Mesenchymal stem cell (in vitro differentiated cells and primary cell): ENCODE data around the gene DENND4A.

Experiments used
- DNase-seq: peaks from one replicate; pipeline ENCODE4 v3.0.0-alpha.2; 2013
- H2AFZ ChIP-seq: one replicate; pipeline ENCODE4 v1.6.1; 2013; ENCODE audit warnings: low read depth, mild to moderate bottlenecking, control low read depth, inconsistent platforms, low read length, moderate library complexity
- H2AK5ac ChIP-seq: 2 replicates; pipeline ENCODE4 v1.6.1; 2013; ENCODE audit warnings: low read length, moderate library complexity, mild to moderate bottlenecking, inconsistent platforms; ENCODE audit not compliant: severe bottlenecking
- H2BK120ac ChIP-seq: one replicate; pipeline ENCODE4 v1.6.1; 2013; ENCODE audit warnings: low read depth, mild to moderate bottlenecking, inconsistent platforms, low read length, moderate library complexity
- H2BK12ac ChIP-seq, 2 experiments: one replicate each; pipeline ENCODE4 v1.6.1; 2013; ENCODE audit warnings: inconsistent platforms in 2 of 2, low read length in 2 of 2, mild to moderate bottlenecking in 2 of 2, moderate library complexity in 2 of 2, control low read depth in 1 of 2
- H2BK15ac ChIP-seq: one replicate; pipeline ENCODE4 v1.6.1; 2013; ENCODE audit warnings: mild to moderate bottlenecking, low read depth, inconsistent platforms; ENCODE audit not compliant: poor library complexity, severe bottlenecking
- H2BK5ac ChIP-seq: 2 replicates; pipeline ENCODE4 v1.6.1; 2013; ENCODE audit warnings: low read depth, mild to moderate bottlenecking, low read length, control low read depth, inconsistent platforms; ENCODE audit not compliant: poor library complexity, severe bottlenecking
- H3K14ac ChIP-seq, 2 experiments: one replicate each; pipeline ENCODE4 v1.6.1; 2013; ENCODE audit warnings: inconsistent platforms in 2 of 2, low read length in 2 of 2, control low read depth in 1 of 2, mild to moderate bottlenecking in 1 of 2, moderate library complexity in 1 of 2
- H3K18ac ChIP-seq, 2 experiments: one replicate each; pipeline ENCODE4 v1.6.1; 2013; ENCODE audit warnings: inconsistent platforms in 2 of 2, low read length in 2 of 2, control low read depth in 1 of 2, low read depth in 1 of 2, mild to moderate bottlenecking in 1 of 2
- H3K23ac ChIP-seq, 2 experiments: one replicate each; pipeline ENCODE4 v1.6.1; 2013; ENCODE audit warnings: inconsistent platforms in 2 of 2, low read length in 2 of 2, mild to moderate bottlenecking in 2 of 2, moderate library complexity in 2 of 2, control low read depth in 1 of 2
- H3K27ac ChIP-seq: 2 replicates; pipeline ENCODE4 v1.5.1; 2013; ENCODE audit warnings: mild to moderate bottlenecking, moderate library complexity, low read length, control low read depth, inconsistent platforms; ENCODE audit not compliant: poor library complexity, severe bottlenecking
- H3K27me3 ChIP-seq, 2 experiments: 2 replicates each; pipeline versions ENCODE4 v1.6.1 to v1.7.0; 2013; ENCODE audit warnings: low read length in 2 of 2, mild to moderate bottlenecking in 2 of 2, moderate library complexity in 2 of 2, control low read depth in 1 of 2, inconsistent platforms in 1 of 2; ENCODE audit not compliant: control insufficient read depth in 1 of 2, insufficient read depth in 1 of 2
- H3K36me3 ChIP-seq, 2 experiments: 2 replicates each; pipeline versions ENCODE4 v1.6.1 to v1.7.0; 2013; ENCODE audit warnings: low read length in 2 of 2, control low read depth in 1 of 2, inconsistent platforms in 1 of 2, low read depth in 1 of 2, mild to moderate bottlenecking in 1 of 2; ENCODE audit not compliant: insufficient read depth in 2 of 2, control insufficient read depth in 1 of 2
- H3K4ac ChIP-seq, 2 experiments: one replicate each; pipeline ENCODE4 v1.6.1; 2013; ENCODE audit warnings: inconsistent platforms in 2 of 2, low read length in 2 of 2, mild to moderate bottlenecking in 2 of 2, moderate library complexity in 2 of 2, control low read depth in 1 of 2, low read depth in 1 of 2
- H3K4me1 ChIP-seq: 2 replicates; pipeline ENCODE4 v1.6.1; 2013; ENCODE audit warnings: low read depth, low read length, control low read depth; ENCODE audit not compliant: control insufficient read depth, insufficient read depth
- H3K4me2 ChIP-seq: 2 replicates; pipeline ENCODE4 v1.6.1; 2013; ENCODE audit warnings: low read length, mild to moderate bottlenecking, inconsistent platforms; ENCODE audit not compliant: poor library complexity, severe bottlenecking
- H3K4me3 ChIP-seq, 2 experiments: 2 replicates each; pipeline versions ENCODE4 v1.5.1 to v1.7.0; 2013; ENCODE audit warnings: low read length in 2 of 2, mild to moderate bottlenecking in 2 of 2, control low read depth in 1 of 2, low read depth in 1 of 2; ENCODE audit not compliant: insufficient read depth in 1 of 2
- H3K79me1 ChIP-seq: replicated peaks from 2 replicates; pipeline ENCODE4 v1.6.1; 2013; ENCODE audit warnings: mild to moderate bottlenecking, control low read depth, low read length, inconsistent platforms; ENCODE audit not compliant: poor library complexity, severe bottlenecking
- H3K9ac ChIP-seq: 2 replicates; pipeline ENCODE4 v1.7.0; 2013; ENCODE audit warnings: mild to moderate bottlenecking, low read length, moderate library complexity
- H3K9me3 ChIP-seq: 2 replicates; pipeline ENCODE4 v1.7.0; 2013; ENCODE audit warnings: mild to moderate bottlenecking, low read length; ENCODE audit not compliant: control insufficient read depth
- H4K8ac ChIP-seq: one replicate; pipeline ENCODE4 v1.6.1; 2013; ENCODE audit warnings: inconsistent platforms, mild to moderate bottlenecking, low read length, moderate library complexity
- H4K91ac ChIP-seq: one replicate; pipeline ENCODE4 v1.6.1; 2013; ENCODE audit warnings: mild to moderate bottlenecking, low read length, inconsistent platforms
- WGBS: methylation state at CpG from one replicate; pipeline ENCODE4 v1.1.7; 2013; ENCODE audit warnings: mixed read lengths; 5-methylcytosine and 5-hydroxymethylcytosine counted together

DENND4A gene

DNA sequence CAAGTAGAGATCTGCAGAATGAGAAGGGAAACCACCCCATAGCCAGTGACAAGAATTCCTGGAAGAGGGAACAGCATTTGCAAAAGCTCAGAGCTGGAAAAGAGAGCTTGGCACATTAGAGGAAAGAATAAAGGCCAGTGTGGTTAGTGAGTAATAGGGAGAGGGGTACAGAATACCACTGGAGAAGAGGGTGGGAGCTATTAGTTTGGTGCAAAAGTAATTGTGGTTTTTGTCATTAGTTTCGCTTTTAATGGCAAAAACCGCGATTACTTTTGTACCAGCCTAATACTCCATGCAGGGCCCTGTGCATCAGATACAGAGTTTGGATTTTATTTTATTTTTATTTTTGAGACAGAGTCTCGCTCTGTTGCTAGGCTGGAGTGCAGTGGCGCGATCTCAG, 160.6 kb downstream of the DENND4A start:
- Histone ChIP-seq H4K8ac (no peak overlapping the region), H2BK5ac (no peak overlapping the region), H3K79me1 (no peaks in the 10 kb centered on the region), H3K4ac (no peak overlapping the region), H3K27ac (no peak overlapping the region), H4K91ac (no peak overlapping the region), H2AK5ac (no peak overlapping the region), H3K23ac (no peak overlapping the region), H3K14ac (no peak overlapping the region), H3K27me3 (no peaks in the 10 kb centered on the region), H2BK15ac (no peak overlapping the region), H3K9ac (no peak overlapping the region), H3K36me3 (no peaks in the 10 kb centered on the region), H2AFZ (no peak overlapping the region), H3K18ac (no peak overlapping the region), H2BK12ac (no peak overlapping the region), H3K9me3 (no peaks in the 10 kb centered on the region), H2BK120ac (no peak overlapping the region), H3K4me3 (no peak overlapping the region), H3K4me2 (no peak overlapping the region), H3K4me1 (no peaks in the 10 kb centered on the region)
- WGBS: 95% methylated on average over 6 of the region's 6 CpGs
- DNase-seq: no peak

DNA sequence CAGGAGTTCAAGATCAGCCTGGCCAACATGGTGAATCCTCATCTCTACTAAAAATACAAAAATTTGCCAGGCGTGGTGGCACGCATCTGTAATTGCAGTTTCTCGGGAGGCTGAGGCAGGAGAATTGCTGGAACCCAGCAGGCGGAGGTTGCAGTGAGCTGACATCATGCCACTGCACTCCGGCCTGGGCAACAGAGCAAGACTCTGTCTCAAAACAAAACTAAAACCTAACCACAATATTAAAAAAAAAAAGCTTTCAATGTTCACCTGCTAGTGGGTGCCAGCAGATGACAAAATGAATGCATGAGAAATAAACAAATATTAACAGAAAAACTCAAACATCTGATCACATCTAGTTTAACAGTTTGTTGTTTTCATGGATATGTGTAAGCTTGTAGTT, 161.3 kb downstream of the DENND4A start:
- no peak for DNase-seq
- H3K18ac ChIP-seq: no peak overlapping the region
- no peak overlapping the region for H3K27ac ChIP-seq
- H2BK5ac ChIP-seq: no peak overlapping the region
- no peaks in the 10 kb centered on the region for H3K9me3 ChIP-seq
- H3K4me1 ChIP-seq: no peaks in the 10 kb centered on the region
- H3K79me1 ChIP-seq: no peaks in the 10 kb centered on the region
- no peak overlapping the region for H3K14ac ChIP-seq
- H2AK5ac ChIP-seq: no peak overlapping the region
- 96% methylated on average over 4 of the region's 5 CpGs for WGBS
- no peak overlapping the region for H2BK15ac ChIP-seq
- no peak overlapping the region for H3K4ac ChIP-seq
- no peak overlapping the region for H3K4me3 ChIP-seq
- H2AFZ ChIP-seq: no peak overlapping the region
- peaks cover 1 to 7% of the 10 kb centered on the region in 2 experiments for H3K36me3 ChIP-seq
- H4K8ac ChIP-seq: no peak overlapping the region
- H3K23ac ChIP-seq: no peak overlapping the region
- no peak overlapping the region for H2BK120ac ChIP-seq
- H2BK12ac ChIP-seq: no peak overlapping the region
- no peak overlapping the region for H3K9ac ChIP-seq
- H4K91ac ChIP-seq: no peak overlapping the region
- H3K4me2 ChIP-seq: no peak overlapping the region
- H3K27me3 ChIP-seq: no peaks in the 10 kb centered on the region

DNA sequence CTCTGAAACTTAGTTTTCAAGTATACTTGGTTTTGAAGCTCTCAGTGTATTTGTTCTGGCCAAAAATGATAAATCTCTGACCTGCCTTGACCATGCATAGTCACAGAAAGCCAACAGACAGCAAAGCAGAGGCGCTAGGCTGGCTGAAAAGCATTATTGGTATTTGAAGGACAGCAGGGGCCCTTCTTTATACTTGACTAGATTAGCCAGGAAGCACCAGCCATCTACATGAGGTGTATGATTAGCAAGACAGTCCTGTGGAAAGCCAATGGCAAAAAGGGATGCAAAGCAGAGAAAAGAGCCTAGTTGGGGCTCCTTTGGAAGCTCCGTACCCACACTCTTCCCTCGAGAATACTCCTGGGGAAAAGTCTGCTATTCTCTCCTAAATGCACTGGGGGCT, 162.5 kb downstream of the DENND4A start:
- Histone ChIP-seq H3K9ac (no peak overlapping the region), H2BK120ac (no peak overlapping the region), H3K79me1 (no peaks in the 10 kb centered on the region), H3K4me2 (no peak overlapping the region), H4K8ac (no peak overlapping the region), H4K91ac (no peak overlapping the region), H3K27me3 (no peaks in the 10 kb centered on the region), H3K9me3 (no peaks in the 10 kb centered on the region), H3K4me3 (no peak overlapping the region), H3K4me1 (no peaks in the 10 kb centered on the region), H3K27ac (no peak overlapping the region), H2BK5ac (no peak overlapping the region), H2BK15ac (no peak overlapping the region), H3K23ac (no peak overlapping the region), H3K4ac (no peak overlapping the region), H3K36me3 (peaks cover 12 to 19% of the 10 kb centered on the region in 2 experiments), H2AK5ac (no peak overlapping the region), H2BK12ac (no peak overlapping the region), H3K18ac (no peak overlapping the region), H3K14ac (no peak overlapping the region), H2AFZ (no peak overlapping the region)
- WGBS: 100% methylated on average over 3 of the region's 3 CpGs
- no peak for DNase-seq

DNA sequence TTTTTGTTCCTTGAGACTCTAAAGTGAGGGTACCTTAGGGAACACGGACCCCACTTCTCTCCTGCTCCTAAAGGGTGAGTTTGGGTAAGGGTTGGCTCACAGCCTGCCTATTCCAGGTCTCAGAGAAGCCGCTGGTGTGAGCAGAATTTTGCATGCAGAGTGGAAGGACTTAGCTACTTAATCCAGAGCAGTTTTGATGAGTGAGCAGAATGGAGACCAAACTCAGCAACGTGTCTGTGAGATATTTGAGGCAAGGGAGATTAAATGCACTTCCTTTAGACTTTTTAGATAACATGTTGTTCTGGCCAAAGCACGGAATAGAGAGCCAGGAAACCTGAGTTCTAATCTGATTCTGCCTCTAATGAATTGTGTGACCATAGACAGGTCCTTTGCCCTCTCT, 165.2 kb downstream of the DENND4A start:
- Histone ChIP-seq H3K4ac (no peak overlapping the region), H2BK12ac (no peak overlapping the region), H3K4me2 (no peak overlapping the region), H3K4me3 (no peak overlapping the region), H2BK15ac (no peak overlapping the region), H2AK5ac (no peak overlapping the region), H4K8ac (no peak overlapping the region), H2BK5ac (no peak overlapping the region), H3K79me1 (no peaks in the 10 kb centered on the region), H3K27me3 (no peaks in the 10 kb centered on the region), H3K36me3 (peaks cover 16 to 32% of the 10 kb centered on the region in 2 experiments), H3K4me1 (no peaks in the 10 kb centered on the region), H2AFZ (no peak overlapping the region), H3K23ac (no peak overlapping the region), H2BK120ac (no peak overlapping the region), H3K27ac (no peak overlapping the region), H3K9ac (no peak overlapping the region), H3K14ac (no peak overlapping the region), H4K91ac (no peak overlapping the region), H3K18ac (no peak overlapping the region), H3K9me3 (no peaks in the 10 kb centered on the region)
- no peak for DNase-seq
- 70% methylated on average over 4 of the region's 4 CpGs for WGBS
